GM10248 (cell line): Measurements from ENCODE around the gene MAT1A.
"Not testable (repeated sequence)": the region's sequence is repeated elsewhere in the genome, so short reads cannot be mapped to it uniquely, and the experiment has no call there.

Source experiments
- CTCF ChIA-PET: fragments of 300-600 bp; sonication (Branson Sonifier 250); formaldehyde crosslinking; extraction: SDS; loops from one replicate; lab custom pipeline; 2021; ENCODE audit warnings: antibody characterized with exemption; lab: Yijun Ruan, JAX
- POLR2A ChIA-PET: fragments of 350-650 bp; sonication (Branson Sonifier 250); formaldehyde crosslinking; extraction: SDS; loops from one replicate; lab custom pipeline; 2020; ENCODE audit warnings: antibody characterized with exemption; lab: Yijun Ruan, JAX
- DNase-seq: peaks from one replicate; pipeline ENCODE4 v3.0.0; 2012; ENCODE audit errors: extremely low spot score
- CTCF ChIP-seq: IDR thresholded peaks from 2 replicates; pipeline ENCODE4 v1.5.1; 2012; ENCODE audit warnings: mild to moderate bottlenecking, low read depth; ENCODE audit errors: extremely low read depth, missing control alignments, control extremely low read depth

Gene MAT1A

GRCh38 chr10:80315391-80315790, 25.9 kb upstream of the MAT1A start:
- no peak for TF ChIP-seq CTCF
- CTCF ChIA-PET, result no interaction called here
- POLR2A ChIA-PET, result no interaction called here
- no peak for DNase-seq

GRCh38 chr10:80313523-80313922, 24.1 kb upstream of the MAT1A start:
- POLR2A ChIA-PET, result no interaction called here
- CTCF ChIA-PET, result no interaction called here
- DNase-seq, result no peak
- no peak for TF ChIP-seq CTCF

GRCh38 chr10:80305989-80306388, 16.5 kb upstream of the MAT1A start:
- POLR2A ChIA-PET, DNase-seq: not testable (repeated sequence)
- CTCF ChIA-PET, result interaction anchor here (1.2 kb wide), 1 partner anchor 11 kb away, joined by 3 read pairs; no protein-coding TSS in a partner anchor

GRCh38 chr10:80296942-80297341, 7.5 kb upstream of the MAT1A start:
- CTCF ChIA-PET, result interaction anchor here (1.3 kb wide), 1 partner anchor 36 kb away, joined by 4 read pairs; no protein-coding TSS in a partner anchor
- POLR2A ChIA-PET, result no interaction called here
- TF ChIP-seq CTCF, result no peak
- DNase-seq, result no peak

GRCh38 chr10:80292607-80293239, 3.3 kb upstream of the MAT1A start:
- CTCF ChIA-PET, result no interaction called here
- TF ChIP-seq CTCF, result no peak
- no peak for DNase-seq
- POLR2A ChIA-PET, result no interaction called here

- no peak for DNase-seq
- ChIA-PET CTCF (no interaction called here), POLR2A (no interaction called here)
- TF ChIP-seq CTCF, result no peak
Measured at GRCh38 chr10:80290474-80291220, 1.2 kb upstream of the MAT1A start.

- ChIA-PET POLR2A (no interaction called here), CTCF (no interaction called here)
- no peak for TF ChIP-seq CTCF
- DNase-seq, result no peak
Measured at GRCh38 chr10:80288849-80289248, 609 bp downstream of the MAT1A start.
